Ascending aorta (tissue), 2 donors: ENCODE results near the gene EGR2. TPM values are rescaled to one million over a fixed set of nuclear protein-coding genes. Genes with fewer than 3 reads are reported as not detected.

Source experiments
- DNase-seq, 2 donors: peaks; one replicate each; pipeline ENCODE4 v3.0.0-alpha.2; 2019; ENCODE audit warnings: low spot score in 2 of 2
- H3K27ac ChIP-seq, 2 donors: fragments of 200-600 bp; sonication (generic); one replicate each; pipeline ENCODE4 v1.5.1; 2016 to 2017; ENCODE audit warnings: mild to moderate bottlenecking in 1 of 2
- H3K27me3 ChIP-seq: fragments of 200-600 bp; sonication (generic); one replicate; pipeline ENCODE4 v1.5.1; 2017
- H3K36me3 ChIP-seq, 2 donors: fragments of 200-600 bp; sonication (generic); one replicate each; pipeline ENCODE4 v1.5.1; 2016
- H3K4me1 ChIP-seq, 2 donors: fragments of 200-600 bp; sonication (generic); one replicate each; pipeline ENCODE4 v1.5.1; 2016 to 2017; ENCODE audit warnings: mild to moderate bottlenecking in 1 of 2
- H3K4me3 ChIP-seq, 2 donors: fragments of 200-600 bp; sonication (generic); one replicate each; pipeline ENCODE4 v1.5.1; 2016 to 2017; ENCODE audit warnings: mild to moderate bottlenecking in 1 of 2
- H3K9me3 ChIP-seq, 2 donors: fragments of 200-600 bp; sonication (generic); one replicate each; pipeline ENCODE4 v1.5.1; 2016
- intact Hi-C: fragments of 100-400 bp; cut with DNase I; formaldehyde crosslinking; loops from one replicate; pipeline ENCODE4 v1.15.1; 2023
- total RNA-seq: library from RNA; depleted of rRNA; stranded (reverse); fragments of >200 nt; gene quantifications from one replicate; pipeline ENCODE4 v1.1.0, GENCODE V29; 2016
- TF ChIP-seq, protein P1 (sequence below), 3 experiments: fragments of 200-600 bp in 2 of 3; fragments of 450-650 bp in 1 of 3; sonication (generic) in 2 of 3; IDR thresholded peaks; one replicate each; pipeline ENCODE4 v1.5.1; 2016 to 2019; ENCODE audit warnings: antibody characterized with exemption in 3 of 3, mild to moderate bottlenecking in 1 of 3, moderate library complexity in 1 of 3

Gene EGR2
- total RNA-seq, 1 donor from 2014 or later, result 11.9 TPM

DNA sequence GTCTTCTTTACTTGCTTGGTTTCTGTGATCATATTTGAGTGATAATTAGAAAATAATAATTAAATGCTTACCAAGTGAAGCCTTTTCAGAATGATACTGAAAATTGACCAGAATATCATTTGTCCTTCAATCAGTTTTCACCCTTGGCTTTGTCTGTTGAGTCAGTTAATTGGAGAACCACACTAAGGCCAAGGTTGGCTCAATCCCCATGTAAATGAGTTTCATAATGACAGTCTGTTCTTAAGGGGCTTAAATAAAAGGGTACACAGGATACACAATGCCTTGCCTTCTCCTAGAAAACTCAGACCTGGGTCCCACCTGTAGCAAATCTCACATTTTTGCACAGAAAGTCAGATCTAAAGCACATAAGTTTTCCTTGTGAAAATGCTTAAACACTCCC, 31.3 kb upstream of the EGR2 start:
- Histone ChIP-seq H3K27me3 (no peaks in the 10 kb centered on the region), H3K27ac (no peak overlapping the region), H3K36me3 (no peaks in the 10 kb centered on the region), H3K4me3 (no peak overlapping the region), H3K4me1 (no peaks in the 10 kb centered on the region), H3K9me3 (peaks cover 4 to 10% of the 10 kb centered on the region in 2 donors)
- no peak for DNase-seq
- intact Hi-C loops, result no loop called here
- TF ChIP-seq, protein P1, sequence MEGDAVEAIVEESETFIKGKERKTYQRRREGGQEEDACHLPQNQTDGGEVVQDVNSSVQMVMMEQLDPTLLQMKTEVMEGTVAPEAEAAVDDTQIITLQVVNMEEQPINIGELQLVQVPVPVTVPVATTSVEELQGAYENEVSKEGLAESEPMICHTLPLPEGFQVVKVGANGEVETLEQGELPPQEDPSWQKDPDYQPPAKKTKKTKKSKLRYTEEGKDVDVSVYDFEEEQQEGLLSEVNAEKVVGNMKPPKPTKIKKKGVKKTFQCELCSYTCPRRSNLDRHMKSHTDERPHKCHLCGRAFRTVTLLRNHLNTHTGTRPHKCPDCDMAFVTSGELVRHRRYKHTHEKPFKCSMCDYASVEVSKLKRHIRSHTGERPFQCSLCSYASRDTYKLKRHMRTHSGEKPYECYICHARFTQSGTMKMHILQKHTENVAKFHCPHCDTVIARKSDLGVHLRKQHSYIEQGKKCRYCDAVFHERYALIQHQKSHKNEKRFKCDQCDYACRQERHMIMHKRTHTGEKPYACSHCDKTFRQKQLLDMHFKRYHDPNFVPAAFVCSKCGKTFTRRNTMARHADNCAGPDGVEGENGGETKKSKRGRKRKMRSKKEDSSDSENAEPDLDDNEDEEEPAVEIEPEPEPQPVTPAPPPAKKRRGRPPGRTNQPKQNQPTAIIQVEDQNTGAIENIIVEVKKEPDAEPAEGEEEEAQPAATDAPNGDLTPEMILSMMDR (IDR thresholded peaks at IDR 0.05), result no peak

DNA sequence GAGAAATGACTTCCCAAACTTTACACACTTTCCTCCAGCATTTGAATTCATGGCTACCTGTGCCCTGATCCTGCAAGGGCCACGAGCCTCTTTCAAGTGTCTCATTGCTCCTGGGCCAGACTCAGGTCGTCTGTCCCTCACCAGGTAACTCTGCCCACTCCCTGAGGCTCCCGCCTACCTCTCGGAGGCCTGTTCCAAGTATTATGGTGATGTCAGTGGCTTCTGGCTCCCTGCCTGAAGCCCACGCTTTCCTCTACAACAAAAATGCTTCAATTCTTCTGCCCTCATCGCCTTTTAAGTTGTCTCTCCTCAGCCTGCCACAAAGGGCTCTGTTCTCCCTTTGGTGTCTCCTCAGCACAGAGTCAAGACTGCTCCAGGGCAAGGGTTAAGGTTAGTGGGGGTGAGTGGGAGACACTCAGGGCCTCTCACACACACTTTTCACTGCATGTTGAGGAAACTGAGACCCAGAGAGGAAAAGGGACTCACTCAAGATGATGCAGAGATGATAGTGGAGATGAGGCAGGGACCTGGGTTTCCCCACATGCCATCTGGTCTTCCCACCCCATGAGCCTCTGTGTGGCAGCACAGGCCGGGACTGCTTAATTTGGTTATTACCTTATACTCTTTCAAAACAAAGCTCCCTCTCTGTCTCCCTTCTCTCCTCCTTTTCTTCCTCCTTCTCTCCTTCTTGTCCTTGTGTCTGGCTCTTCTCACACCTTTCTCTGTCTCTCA, 28.3 kb upstream of the EGR2 start:
- TF ChIP-seq, protein P1 (IDR thresholded peaks at IDR 0.05), result no peak
- H3K27me3 ChIP-seq, result no peaks in the 10 kb centered on the region
- H3K27ac ChIP-seq, result no peak overlapping the region
- peaks cover 4 to 10% of the 10 kb centered on the region in 2 donors for H3K9me3 ChIP-seq
- intact Hi-C loops, result no loop called here
- no peaks in the 10 kb centered on the region for H3K4me1 ChIP-seq
- no peak for DNase-seq
- H3K4me3 ChIP-seq, result no peak overlapping the region
- H3K36me3 ChIP-seq, result no peaks in the 10 kb centered on the region

DNA sequence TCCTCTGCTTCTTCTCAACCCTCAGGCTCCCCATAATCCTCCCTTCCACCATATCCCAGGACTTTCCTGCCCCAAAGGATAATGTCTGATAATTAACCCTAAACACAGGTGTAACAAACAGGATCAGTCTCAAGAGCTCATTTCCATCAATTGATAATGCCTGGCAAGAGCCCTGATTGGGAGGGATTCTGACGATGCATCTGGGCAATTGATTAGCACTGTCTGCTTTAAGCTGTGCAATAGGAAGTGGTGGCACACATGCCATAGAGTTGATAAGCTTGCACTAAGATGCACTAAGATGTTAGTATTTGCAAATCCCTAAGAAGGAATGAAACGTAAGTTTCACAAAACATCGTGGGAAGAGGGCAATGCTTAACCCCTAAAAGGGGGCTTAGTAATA, 27.4 kb upstream of the EGR2 start:
- Histone ChIP-seq H3K9me3 (peaks cover 4 to 10% of the 10 kb centered on the region in 2 donors), H3K27ac (no peak overlapping the region), H3K27me3 (no peaks in the 10 kb centered on the region), H3K4me3 (no peak overlapping the region), H3K4me1 (no peaks in the 10 kb centered on the region), H3K36me3 (no peaks in the 10 kb centered on the region)
- intact Hi-C loops, result no loop called here
- no peak for DNase-seq
- TF ChIP-seq, protein P1 (IDR thresholded peaks at IDR 0.05), result no peak

DNA sequence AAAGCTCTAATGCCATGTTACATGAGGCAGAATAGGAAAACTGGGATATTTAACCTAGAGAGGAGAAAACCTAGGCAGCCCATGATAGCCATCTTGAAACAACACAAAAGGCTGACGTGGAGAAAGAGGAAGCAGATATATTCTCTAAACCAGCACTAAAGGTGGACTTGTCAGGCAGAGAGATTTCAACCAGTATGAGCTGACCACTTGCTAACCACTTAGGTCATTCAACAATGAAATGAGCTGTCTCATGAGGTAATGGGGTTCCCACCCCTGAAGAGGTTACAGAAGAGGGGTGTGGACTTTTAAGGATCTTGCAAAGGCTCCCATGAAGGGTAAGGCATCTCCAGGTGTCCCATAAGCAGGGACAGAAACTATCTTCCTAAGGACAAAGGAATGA, 26.8 kb upstream of the EGR2 start:
- H3K4me3 ChIP-seq, result no peak overlapping the region
- H3K4me1 ChIP-seq, result no peaks in the 10 kb centered on the region
- no peaks in the 10 kb centered on the region for H3K27me3 ChIP-seq
- TF ChIP-seq, protein P1 (IDR thresholded peaks at IDR 0.05), result no peak
- peaks cover 4 to 10% of the 10 kb centered on the region in 2 donors for H3K9me3 ChIP-seq
- intact Hi-C loops, result no loop called here
- no peak overlapping the region for H3K27ac ChIP-seq
- no peak for DNase-seq
- no peaks in the 10 kb centered on the region for H3K36me3 ChIP-seq

DNA sequence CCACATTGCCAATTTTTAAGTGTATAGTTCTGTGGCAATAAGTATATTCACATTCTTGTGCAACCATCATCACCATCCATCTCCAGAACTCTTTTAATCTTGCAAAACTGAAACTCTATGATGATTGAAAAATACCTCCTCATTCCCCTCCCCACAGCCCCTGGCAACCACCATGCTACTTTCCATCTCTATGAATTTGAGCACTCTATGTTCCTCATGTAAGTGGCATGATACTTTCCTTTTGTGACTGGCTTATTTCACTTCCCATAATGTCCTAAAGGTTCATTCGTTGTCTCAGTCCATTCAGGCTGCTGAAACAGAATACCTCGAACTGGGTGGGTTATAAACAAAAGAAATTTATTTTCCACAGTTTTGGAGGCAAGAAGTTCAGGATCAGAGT, 23.4 kb upstream of the EGR2 start:
- no peaks in the 10 kb centered on the region for H3K9me3 ChIP-seq
- TF ChIP-seq, protein P1 (IDR thresholded peaks at IDR 0.05), result no peak
- H3K36me3 ChIP-seq, result no peaks in the 10 kb centered on the region
- no peaks in the 10 kb centered on the region for H3K27me3 ChIP-seq
- intact Hi-C loops, result no loop called here
- H3K4me1 ChIP-seq, result no peaks in the 10 kb centered on the region
- no peak for DNase-seq
- H3K4me3 ChIP-seq, result no peak overlapping the region
- no peak overlapping the region for H3K27ac ChIP-seq
